ENCODE data around the gene SEMA3F. TPM values are rescaled to one million over a fixed set of nuclear protein-coding genes. Genes with fewer than 3 reads are reported as not detected.

SEMA3F gene
- total and polyA plus RNA-seq, 10 of the 15 experiments (the other 5 are each of a cell fraction or from before 2014, with no cell fraction given), result 0.08 to 0.28 (median 0.12) TPM; not detected in 6

DNA sequence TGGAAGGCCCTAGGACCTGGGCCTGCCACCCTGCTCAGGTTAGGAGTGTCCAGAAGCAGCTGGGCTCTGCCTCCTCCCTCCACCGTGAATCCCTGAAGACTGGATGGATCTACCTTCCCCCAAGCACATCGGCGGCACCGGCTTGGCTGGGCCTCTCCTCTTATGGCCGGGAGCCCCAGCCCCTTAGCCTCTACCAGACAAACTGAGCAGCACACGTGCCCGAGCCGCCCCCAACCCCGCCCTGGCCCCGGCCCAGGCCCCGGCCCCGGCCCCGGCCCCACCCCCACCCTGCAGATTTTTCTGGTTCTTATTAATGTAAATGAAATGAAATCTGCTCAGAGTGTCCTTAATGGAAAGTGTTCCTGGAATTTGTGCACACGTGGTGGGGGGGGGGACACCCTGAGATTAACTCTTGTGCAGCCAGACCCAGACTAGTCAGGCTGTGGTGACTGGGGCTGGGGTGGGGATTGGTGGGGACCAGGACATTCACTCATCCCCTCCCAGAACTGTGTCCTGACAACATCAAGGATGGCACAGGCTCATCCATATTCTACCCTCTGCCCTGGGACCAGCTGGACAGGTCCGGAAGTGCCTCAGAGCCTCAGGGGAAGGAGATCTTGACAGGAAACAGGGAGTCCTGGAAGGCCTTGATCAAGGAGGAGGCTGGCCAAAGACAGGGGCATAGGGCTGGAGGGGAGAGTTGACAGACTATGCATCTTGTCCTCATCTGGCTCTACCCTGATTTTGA lies 30.9 kb upstream of the SEMA3F start:
- SMC1A ChIA-PET (ENCODE audit: uncharacterized antibody, unreplicated experiment), result no interaction called here

More for the DNA sequence above, 30.9 kb upstream of the SEMA3F start:
- Histone ChIP-seq H4K20me1 (ENCODE audit: control insufficient read depth, insufficient read depth) (no peaks in the 10 kb centered on the region), H3K4me1 (ENCODE audit: control insufficient read depth, insufficient read depth, low read length) (no peaks in the 10 kb centered on the region), H3K4me2 (ENCODE audit: control insufficient read depth, insufficient read depth) (no peak overlapping the region), H3K79me2 (ENCODE audit: control insufficient read depth, insufficient read depth, low read length) (no peaks in the 10 kb centered on the region), H3K27ac (ENCODE audit: control insufficient read depth, insufficient read depth) (no peak overlapping the region), H3K27me3 (replicated peaks in 1 of 2; ENCODE audit: control insufficient read depth in 2 of 2, insufficient read depth in 2 of 2, low read length in 1 of 2) (no peaks in the 10 kb centered on the region), H3K9ac (ENCODE audit: control insufficient read depth, insufficient read depth, low read length) (no peak overlapping the region), H3K36me3 (ENCODE audit: control insufficient read depth in 2 of 2, insufficient read depth in 2 of 2, low read length in 1 of 2) (peaks cover 9 to 16% of the 10 kb centered on the region in 2 experiments; a peak in 3 of 4 replicates), H3K4me3 (no peak overlapping the region), H2AFZ (ENCODE audit: control insufficient read depth, low read depth, low read length) (no peak overlapping the region), H3K9me3 (replicated peaks; ENCODE audit: control insufficient read depth, insufficient read depth, low read length) (no peaks in the 10 kb centered on the region)
- POLR2A ChIA-PET, result no interaction called here
- ATAC-seq (no peak), DNase-seq (ENCODE audit: low read depth, low spot score) (no peak), FAIRE-seq (no peak)
- 81% methylated on average over 12 of the region's 15 CpGs for WGBS (ENCODE audit: insufficient coverage, insufficient replicate concordance, low lambda C conversion rate, missing lambda C conversion rate)
- BruUV-seq (replicated peaks), result no TSS peak
- intact Hi-C loops (cut with micrococcal nuclease; ENCODE audit: unreplicated experiment) (no loop called here), in situ Hi-C loops (cut with MboI) (loop anchor here (5.0 kb wide), 1 partner anchor 148 kb away; no protein-coding TSS in a partner anchor)
- CTCF ChIA-PET, result no interaction called here
- TF ChIP-seq, protein P1, sequence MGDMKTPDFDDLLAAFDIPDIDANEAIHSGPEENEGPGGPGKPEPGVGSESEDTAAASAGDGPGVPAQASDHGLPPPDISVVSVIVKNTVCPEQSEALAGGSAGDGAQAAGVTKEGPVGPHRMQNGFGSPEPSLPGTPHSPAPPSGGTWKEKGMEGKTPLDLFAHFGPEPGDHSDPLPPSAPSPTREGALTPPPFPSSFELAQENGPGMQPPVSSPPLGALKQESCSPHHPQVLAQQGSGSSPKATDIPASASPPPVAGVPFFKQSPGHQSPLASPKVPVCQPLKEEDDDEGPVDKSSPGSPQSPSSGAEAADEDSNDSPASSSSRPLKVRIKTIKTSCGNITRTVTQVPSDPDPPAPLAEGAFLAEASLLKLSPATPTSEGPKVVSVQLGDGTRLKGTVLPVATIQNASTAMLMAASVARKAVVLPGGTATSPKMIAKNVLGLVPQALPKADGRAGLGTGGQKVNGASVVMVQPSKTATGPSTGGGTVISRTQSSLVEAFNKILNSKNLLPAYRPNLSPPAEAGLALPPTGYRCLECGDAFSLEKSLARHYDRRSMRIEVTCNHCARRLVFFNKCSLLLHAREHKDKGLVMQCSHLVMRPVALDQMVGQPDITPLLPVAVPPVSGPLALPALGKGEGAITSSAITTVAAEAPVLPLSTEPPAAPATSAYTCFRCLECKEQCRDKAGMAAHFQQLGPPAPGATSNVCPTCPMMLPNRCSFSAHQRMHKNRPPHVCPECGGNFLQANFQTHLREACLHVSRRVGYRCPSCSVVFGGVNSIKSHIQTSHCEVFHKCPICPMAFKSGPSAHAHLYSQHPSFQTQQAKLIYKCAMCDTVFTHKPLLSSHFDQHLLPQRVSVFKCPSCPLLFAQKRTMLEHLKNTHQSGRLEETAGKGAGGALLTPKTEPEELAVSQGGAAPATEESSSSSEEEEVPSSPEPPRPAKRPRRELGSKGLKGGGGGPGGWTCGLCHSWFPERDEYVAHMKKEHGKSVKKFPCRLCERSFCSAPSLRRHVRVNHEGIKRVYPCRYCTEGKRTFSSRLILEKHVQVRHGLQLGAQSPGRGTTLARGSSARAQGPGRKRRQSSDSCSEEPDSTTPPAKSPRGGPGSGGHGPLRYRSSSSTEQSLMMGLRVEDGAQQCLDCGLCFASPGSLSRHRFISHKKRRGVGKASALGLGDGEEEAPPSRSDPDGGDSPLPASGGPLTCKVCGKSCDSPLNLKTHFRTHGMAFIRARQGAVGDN (IDR thresholded peaks at IDR 0.05), result no peak
- no peak for TF ChIP-seq MYC (IDR thresholded peaks at IDR 0.05; ENCODE audit: insufficient read depth, insufficient read length, insufficient replicate concordance, low read length, severe bottlenecking)
- TF ChIP-seq NR2C2 (IDR thresholded peaks at IDR 0.05; ENCODE audit: borderline replicate concordance, control insufficient read depth, insufficient read length, low read depth), result no peak
- no peak for TF ChIP-seq SIN3A (IDR thresholded peaks at IDR 0.05; ENCODE audit: low read depth, low read length)
- no peak for TF ChIP-seq ZNF217 (IDR thresholded peaks at IDR 0.05)
- TF ChIP-seq SIX5 (IDR thresholded peaks at IDR 0.05; ENCODE audit: low read depth, low read length, severe bottlenecking), result no peak
- no peak for TF ChIP-seq RCOR1 (conservative IDR thresholded peaks at IDR 0.05; ENCODE audit: low read depth, low read length)
- RAD21 ChIA-PET (ENCODE audit: unreplicated experiment), result no interaction called here
